WTC11 (cell line): ENCODE results near the gene LDAH. TPM values are rescaled to one million over a fixed set of nuclear protein-coding genes. Genes with fewer than 3 reads are reported as not detected.

ENCODE experiments used
- ATAC-seq: fragments of 200-7000 bp; cut with Tn5 transposase; 2 replicates; pipeline ENCODE4 v1.10.0; 2021; ENCODE audit warnings: mild to moderate bottlenecking, moderate library complexity
- CTCF ChIA-PET: fragments of 300-600 bp; sonication (Branson Sonifier 250); formaldehyde crosslinking; loops from one replicate; lab custom pipeline; 2021; ENCODE audit warnings: antibody characterized with exemption; lab: Charles Lee
- POLR2A ChIA-PET: fragments of 350-600 bp; sonication (Branson Sonifier 250); formaldehyde crosslinking; loops from one replicate; lab custom pipeline; 2021; ENCODE audit warnings: antibody characterized with exemption; lab: Charles Lee
- DNase-seq: peaks from one replicate; pipeline ENCODE4 v3.0.0; 2021; ENCODE audit warnings: low spot score
- H3K27ac Mint-ChIP-seq: 2 replicates; pipeline ENCODE4 v1.8.0; 2021; ENCODE audit warnings: mixed read lengths
- H3K27me3 Mint-ChIP-seq: 2 replicates; pipeline ENCODE4 v1.8.0; 2021; ENCODE audit warnings: low read depth, mild to moderate bottlenecking, moderate library complexity, mixed read lengths
- H3K36me3 Mint-ChIP-seq: 2 replicates; pipeline ENCODE4 v1.8.0; 2021; ENCODE audit warnings: mixed read lengths
- H3K4me1 Mint-ChIP-seq: 2 replicates; pipeline ENCODE4 v1.8.0; 2022; ENCODE audit warnings: mixed read lengths
- H3K4me3 Mint-ChIP-seq: 2 replicates; pipeline ENCODE4 v1.8.0; 2021; ENCODE audit warnings: mild to moderate bottlenecking, moderate library complexity, mixed read lengths
- H3K9me3 Mint-ChIP-seq: 2 replicates; pipeline ENCODE4 v1.8.0; 2021; ENCODE audit warnings: mixed read lengths
- ARID4B ChIP-seq: sonication (generic); formaldehyde crosslinking; IDR thresholded peaks from 2 replicates; pipeline ENCODE4 v1.8.0; 2023; ENCODE audit warnings: missing genetic modification reagents, mild to moderate bottlenecking, borderline replicate concordance
- ATF1 ChIP-seq: sonication (generic); formaldehyde crosslinking; IDR thresholded peaks from 2 replicates; pipeline ENCODE4 v1.8.1; 2023; ENCODE audit warnings: mild to moderate bottlenecking, moderate library complexity, missing genetic modification reagents
- CBFB ChIP-seq: sonication (generic); formaldehyde crosslinking; IDR thresholded peaks from 2 replicates; pipeline ENCODE4 v1.8.1; 2022; ENCODE audit warnings: mild to moderate bottlenecking, low read depth, missing genetic modification reagents
- ELF4 ChIP-seq: sonication (generic); formaldehyde crosslinking; IDR thresholded peaks from 2 replicates; pipeline ENCODE4 v1.8.1; 2022; ENCODE audit warnings: low read depth, mild to moderate bottlenecking, moderate library complexity, missing genetic modification reagents
- JUN ChIP-seq: sonication (generic); formaldehyde crosslinking; IDR thresholded peaks from 2 replicates; pipeline ENCODE4 v1.8.0; 2023; ENCODE audit warnings: mild to moderate bottlenecking, missing genetic modification reagents
- MXD4 ChIP-seq: fragments of 250-450 bp; sonication (Bioruptor Pico); IDR thresholded peaks from 2 replicates; pipeline ENCODE4 v1.8.0; 2021; ENCODE audit warnings: mild to moderate bottlenecking, moderate library complexity, borderline replicate concordance
- MYBL2 ChIP-seq: sonication (generic); formaldehyde crosslinking; IDR thresholded peaks from 2 replicates; pipeline ENCODE4 v1.8.1; 2023; ENCODE audit warnings: mild to moderate bottlenecking, moderate library complexity, missing genetic modification reagents
- NR2C2 ChIP-seq: sonication (generic); formaldehyde crosslinking; IDR thresholded peaks from 2 replicates; pipeline ENCODE4 v1.8.0; 2022; ENCODE audit warnings: mild to moderate bottlenecking, missing genetic modification reagents
- OVOL2 ChIP-seq: fragments of 250-450 bp; sonication (Bioruptor Pico); IDR thresholded peaks from 2 replicates; pipeline ENCODE4 v1.9.0; 2021; ENCODE audit warnings: mild to moderate bottlenecking, borderline replicate concordance
- PRRX2 ChIP-seq: fragments of 250-450 bp; sonication (Bioruptor Pico); IDR thresholded peaks from 2 replicates; pipeline ENCODE4 v1.8.0; 2021; ENCODE audit warnings: mild to moderate bottlenecking
- SMAD4 ChIP-seq: sonication (generic); formaldehyde crosslinking; IDR thresholded peaks from 2 replicates; pipeline ENCODE4 v1.8.0; 2022; ENCODE audit warnings: mild to moderate bottlenecking, missing genetic modification reagents
- ZNF416 ChIP-seq: fragments of 250-450 bp; sonication (Bioruptor Pico); IDR thresholded peaks from 2 replicates; pipeline ENCODE4 v1.9.0; 2021; ENCODE audit warnings: mild to moderate bottlenecking, inconsistent platforms
- total RNA-seq: library from RNA; stranded (reverse); gene quantifications from 3 replicates; pipeline ENCODE4 v1.2.3, GENCODE V29; 2021
- TF ChIP-seq, protein P1 (sequence below): sonication (generic); formaldehyde crosslinking; IDR thresholded peaks from 2 replicates; pipeline ENCODE4 v1.8.0; 2023; ENCODE audit warnings: mild to moderate bottlenecking, missing genetic modification reagents
- TF ChIP-seq, protein P2 (sequence below): sonication (generic); formaldehyde crosslinking; IDR thresholded peaks from 2 replicates; pipeline ENCODE4 v1.8.0; 2022; ENCODE audit warnings: mild to moderate bottlenecking, missing genetic modification reagents
- TF ChIP-seq, protein P3 (sequence below): fragments of 250-450 bp; sonication (Bioruptor Pico); conservative IDR thresholded peaks from 2 replicates; pipeline ENCODE4 v1.9.0; 2021; ENCODE audit warnings: mild to moderate bottlenecking
- TF ChIP-seq, protein P4 (sequence below): fragments of 200-600 bp; IDR thresholded peaks from 2 replicates; pipeline ENCODE4 v1.8.0; 2022; ENCODE audit warnings: antibody characterized with exemption

LDAH gene
- total RNA-seq, 1 experiment from 2014 or later: 20.5 TPM

- DNase-seq (no peak), ATAC-seq (no peak)
- ChIA-PET CTCF (interaction anchor here (3.6 to 10.1 kb wide), 3 partner anchors 15 to 28 kb away, joined by 25 to 329 read pairs (median 40); partner anchors contain the start of genes GDF7 and HS1BP3), POLR2A (no interaction called here)
- Mint-ChIP-seq H3K9me3 (no peaks in the 10 kb centered on the region), H3K36me3 (no peaks in the 10 kb centered on the region), H3K27me3 (peaks cover 21% of the 10 kb centered on the region), H3K4me3 (no peak overlapping the region), H3K27ac (no peak overlapping the region), H3K4me1 (peaks cover 28% of the 10 kb centered on the region)
- TF ChIP-seq, protein P1, sequence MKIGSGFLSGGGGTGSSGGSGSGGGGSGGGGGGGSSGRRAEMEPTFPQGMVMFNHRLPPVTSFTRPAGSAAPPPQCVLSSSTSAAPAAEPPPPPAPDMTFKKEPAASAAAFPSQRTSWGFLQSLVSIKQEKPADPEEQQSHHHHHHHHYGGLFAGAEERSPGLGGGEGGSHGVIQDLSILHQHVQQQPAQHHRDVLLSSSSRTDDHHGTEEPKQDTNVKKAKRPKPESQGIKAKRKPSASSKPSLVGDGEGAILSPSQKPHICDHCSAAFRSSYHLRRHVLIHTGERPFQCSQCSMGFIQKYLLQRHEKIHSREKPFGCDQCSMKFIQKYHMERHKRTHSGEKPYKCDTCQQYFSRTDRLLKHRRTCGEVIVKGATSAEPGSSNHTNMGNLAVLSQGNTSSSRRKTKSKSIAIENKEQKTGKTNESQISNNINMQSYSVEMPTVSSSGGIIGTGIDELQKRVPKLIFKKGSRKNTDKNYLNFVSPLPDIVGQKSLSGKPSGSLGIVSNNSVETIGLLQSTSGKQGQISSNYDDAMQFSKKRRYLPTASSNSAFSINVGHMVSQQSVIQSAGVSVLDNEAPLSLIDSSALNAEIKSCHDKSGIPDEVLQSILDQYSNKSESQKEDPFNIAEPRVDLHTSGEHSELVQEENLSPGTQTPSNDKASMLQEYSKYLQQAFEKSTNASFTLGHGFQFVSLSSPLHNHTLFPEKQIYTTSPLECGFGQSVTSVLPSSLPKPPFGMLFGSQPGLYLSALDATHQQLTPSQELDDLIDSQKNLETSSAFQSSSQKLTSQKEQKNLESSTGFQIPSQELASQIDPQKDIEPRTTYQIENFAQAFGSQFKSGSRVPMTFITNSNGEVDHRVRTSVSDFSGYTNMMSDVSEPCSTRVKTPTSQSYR: no peak
- TF ChIP-seq CBFB (CRISPR knock-in tag): no peak
- no peak for TF ChIP-seq PRRX2 (CRISPR knock-in tag)
- no peak for TF ChIP-seq MXD4 (CRISPR knock-in tag)
- TF ChIP-seq, protein P2, sequence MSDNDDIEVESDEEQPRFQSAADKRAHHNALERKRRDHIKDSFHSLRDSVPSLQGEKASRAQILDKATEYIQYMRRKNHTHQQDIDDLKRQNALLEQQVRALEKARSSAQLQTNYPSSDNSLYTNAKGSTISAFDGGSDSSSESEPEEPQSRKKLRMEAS (CRISPR knock-in tag): no peak
- no peak for TF ChIP-seq OVOL2
These were observed 144.1 kb downstream of the LDAH start for GRCh38 chr2:20678780-20679179.

DNA sequence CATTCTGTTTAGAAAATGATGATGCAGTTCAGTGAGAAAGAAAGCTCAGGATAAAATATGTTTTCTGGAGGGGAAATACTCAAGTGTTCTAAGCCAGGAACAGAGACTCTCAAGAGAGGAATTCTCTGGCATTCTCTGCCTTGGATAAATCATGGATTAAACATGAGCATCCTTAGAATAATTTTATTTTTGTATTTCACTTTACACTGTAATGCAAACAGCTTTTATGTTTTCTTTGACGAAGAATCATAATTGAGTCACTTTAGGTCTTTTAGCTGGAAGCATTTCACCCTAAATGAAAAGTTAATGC, 144.9 kb downstream of the LDAH start:
- DNase-seq: no peak
- no peak for ATAC-seq
- peaks cover 36% of the 10 kb centered on the region for H3K4me1 Mint-ChIP-seq
- POLR2A ChIA-PET: no interaction called here
- TF ChIP-seq MYBL2 (CRISPR knock-in tag): no peak
- TF ChIP-seq ZNF416 (CRISPR knock-in tag): no peak
- no peak for TF ChIP-seq JUN (CRISPR knock-in tag)
- TF ChIP-seq CBFB (CRISPR knock-in tag): no peak
- no peak for TF ChIP-seq SMAD4 (CRISPR knock-in tag)
- TF ChIP-seq, protein P3, sequence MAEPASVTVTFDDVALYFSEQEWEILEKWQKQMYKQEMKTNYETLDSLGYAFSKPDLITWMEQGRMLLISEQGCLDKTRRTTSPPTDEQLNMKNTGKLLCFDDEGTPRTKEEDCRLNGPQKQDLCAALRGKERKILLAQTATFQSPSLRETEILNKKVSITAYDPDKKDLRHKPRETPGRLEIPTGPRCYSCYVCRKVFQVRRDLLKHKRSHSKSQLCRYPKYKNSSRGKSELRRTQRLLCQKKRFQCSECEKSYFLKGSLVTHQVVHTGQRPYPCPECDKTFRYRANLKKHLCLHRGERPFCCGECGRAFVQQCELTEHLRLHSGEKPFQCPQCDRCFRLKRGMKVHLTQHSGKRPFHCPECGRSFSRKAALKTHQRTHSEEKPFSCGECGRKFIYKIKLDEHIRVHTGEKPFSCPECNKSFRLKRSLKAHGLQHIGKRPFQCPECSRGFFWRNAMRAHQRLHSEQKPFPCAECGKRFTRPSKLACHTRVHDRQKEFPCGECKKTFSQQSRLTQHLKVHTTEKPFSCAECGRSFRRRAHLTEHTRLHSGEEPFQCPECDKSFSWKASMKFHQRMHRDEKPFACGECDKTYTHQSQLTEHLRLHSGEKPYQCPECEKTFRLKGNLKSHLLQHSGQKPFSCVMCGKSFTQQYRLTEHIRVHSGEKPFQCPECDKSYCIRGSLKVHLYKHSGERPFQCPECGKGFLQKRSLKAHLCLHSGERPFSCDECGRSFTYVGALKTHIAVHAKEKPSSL: no peak
- TF ChIP-seq NR2C2 (CRISPR knock-in tag): no peak
- no peak for TF ChIP-seq ATF1 (CRISPR knock-in tag)
- TF ChIP-seq ELF4 (CRISPR knock-in tag): no peak
- TF ChIP-seq, all 79 proteins: peak for 0
- H3K36me3 Mint-ChIP-seq: no peaks in the 10 kb centered on the region
- CTCF ChIA-PET: interaction anchor here (0.6 to 10.1 kb wide), 15 partner anchors 9 to 376 kb away, joined by 3 to 329 read pairs (median 5); partner anchors contain the start of genes GDF7 and HS1BP3
- no peaks in the 10 kb centered on the region for H3K9me3 Mint-ChIP-seq
- H3K27ac Mint-ChIP-seq: no peak overlapping the region
- H3K4me3 Mint-ChIP-seq: no peak overlapping the region
- H3K27me3 Mint-ChIP-seq: peaks cover 28% of the 10 kb centered on the region

- TF ChIP-seq, protein P4, sequence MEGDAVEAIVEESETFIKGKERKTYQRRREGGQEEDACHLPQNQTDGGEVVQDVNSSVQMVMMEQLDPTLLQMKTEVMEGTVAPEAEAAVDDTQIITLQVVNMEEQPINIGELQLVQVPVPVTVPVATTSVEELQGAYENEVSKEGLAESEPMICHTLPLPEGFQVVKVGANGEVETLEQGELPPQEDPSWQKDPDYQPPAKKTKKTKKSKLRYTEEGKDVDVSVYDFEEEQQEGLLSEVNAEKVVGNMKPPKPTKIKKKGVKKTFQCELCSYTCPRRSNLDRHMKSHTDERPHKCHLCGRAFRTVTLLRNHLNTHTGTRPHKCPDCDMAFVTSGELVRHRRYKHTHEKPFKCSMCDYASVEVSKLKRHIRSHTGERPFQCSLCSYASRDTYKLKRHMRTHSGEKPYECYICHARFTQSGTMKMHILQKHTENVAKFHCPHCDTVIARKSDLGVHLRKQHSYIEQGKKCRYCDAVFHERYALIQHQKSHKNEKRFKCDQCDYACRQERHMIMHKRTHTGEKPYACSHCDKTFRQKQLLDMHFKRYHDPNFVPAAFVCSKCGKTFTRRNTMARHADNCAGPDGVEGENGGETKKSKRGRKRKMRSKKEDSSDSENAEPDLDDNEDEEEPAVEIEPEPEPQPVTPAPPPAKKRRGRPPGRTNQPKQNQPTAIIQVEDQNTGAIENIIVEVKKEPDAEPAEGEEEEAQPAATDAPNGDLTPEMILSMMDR: peak; percentile 22; the same call in 1 of the 2 replicates
- no peak for TF ChIP-seq ARID4B (CRISPR knock-in tag)
- DNase-seq (no peak), ATAC-seq (peak; percentile 62)
- H3K36me3 Mint-ChIP-seq: no peaks in the 10 kb centered on the region
- no peak overlapping the region for H3K4me3 Mint-ChIP-seq
- CTCF ChIA-PET: interaction anchor here (0.6 to 10.1 kb wide), 21 partner anchors 10 to 376 kb away, joined by 3 to 329 read pairs (median 4); partner anchors contain the start of genes GDF7 and HS1BP3
- H3K9me3 Mint-ChIP-seq: no peaks in the 10 kb centered on the region
- POLR2A ChIA-PET: no interaction called here
- H3K27me3 Mint-ChIP-seq: peaks cover 34% of the 10 kb centered on the region
- H3K27ac Mint-ChIP-seq: 0 out of 2 replicates have a peak overlapping the region, but pooled peaks have one; percentile 36
- peaks cover 41% of the 10 kb centered on the region for H3K4me1 Mint-ChIP-seq
These were observed 145.4 kb downstream of the LDAH start for GRCh38 chr2:20677301-20678085.
